Endothelial cell (in vitro differentiated cells): ENCODE data around the gene CSF1. TPM values are rescaled to one million over a fixed set of nuclear protein-coding genes. Genes with fewer than 3 reads are reported as not detected.

Source experiments
- DNase-seq: peaks from one replicate; pipeline ENCODE4 v3.0.0; 2021; ENCODE audit warnings: low spot score
- H3K27ac Mint-ChIP-seq: one replicate; pipeline ENCODE4 v1.8.0; 2021; ENCODE audit warnings: mixed read lengths, inconsistent platforms; ENCODE audit not compliant: unreplicated experiment
- H3K27me3 Mint-ChIP-seq: one replicate; pipeline ENCODE4 v1.8.0; 2021; ENCODE audit warnings: mild to moderate bottlenecking, moderate library complexity, mixed read lengths, inconsistent platforms; ENCODE audit not compliant: unreplicated experiment
- H3K36me3 Mint-ChIP-seq: one replicate; pipeline ENCODE4 v1.8.0; 2021; ENCODE audit warnings: mild to moderate bottlenecking, low read depth, mixed read lengths, inconsistent platforms; ENCODE audit not compliant: unreplicated experiment
- H3K4me1 Mint-ChIP-seq: one replicate; pipeline ENCODE4 v1.8.0; 2021; ENCODE audit warnings: mild to moderate bottlenecking, mixed read lengths, inconsistent platforms; ENCODE audit not compliant: unreplicated experiment
- H3K4me3 Mint-ChIP-seq: one replicate; pipeline ENCODE4 v1.8.0; 2021; ENCODE audit warnings: mild to moderate bottlenecking, mixed read lengths, inconsistent platforms; ENCODE audit not compliant: unreplicated experiment
- H3K9me3 Mint-ChIP-seq: one replicate; pipeline ENCODE4 v1.8.0; 2021; ENCODE audit warnings: mixed read lengths, inconsistent platforms; ENCODE audit not compliant: unreplicated experiment
- total RNA-seq: library from RNA; stranded (reverse); fragmentation: NEBNext Ultra II Directional; extraction: Animal tissue kit (Norgen Biotek cat#: 25700); gene quantifications from one replicate; pipeline ENCODE4 v1.2.1, GENCODE V29; 2021; ENCODE audit not compliant: unreplicated experiment
- TF ChIP-seq, protein P1 (sequence below): fragments of 200-600 bp; sonication (generic); IDR thresholded peaks from one replicate; pipeline ENCODE4 v1.5.0; 2021; ENCODE audit warnings: antibody characterized with exemption; ENCODE audit not compliant: unreplicated experiment

CSF1 gene
- total RNA-seq, 1 donor from 2014 or later = 2.1 TPM

DNA sequence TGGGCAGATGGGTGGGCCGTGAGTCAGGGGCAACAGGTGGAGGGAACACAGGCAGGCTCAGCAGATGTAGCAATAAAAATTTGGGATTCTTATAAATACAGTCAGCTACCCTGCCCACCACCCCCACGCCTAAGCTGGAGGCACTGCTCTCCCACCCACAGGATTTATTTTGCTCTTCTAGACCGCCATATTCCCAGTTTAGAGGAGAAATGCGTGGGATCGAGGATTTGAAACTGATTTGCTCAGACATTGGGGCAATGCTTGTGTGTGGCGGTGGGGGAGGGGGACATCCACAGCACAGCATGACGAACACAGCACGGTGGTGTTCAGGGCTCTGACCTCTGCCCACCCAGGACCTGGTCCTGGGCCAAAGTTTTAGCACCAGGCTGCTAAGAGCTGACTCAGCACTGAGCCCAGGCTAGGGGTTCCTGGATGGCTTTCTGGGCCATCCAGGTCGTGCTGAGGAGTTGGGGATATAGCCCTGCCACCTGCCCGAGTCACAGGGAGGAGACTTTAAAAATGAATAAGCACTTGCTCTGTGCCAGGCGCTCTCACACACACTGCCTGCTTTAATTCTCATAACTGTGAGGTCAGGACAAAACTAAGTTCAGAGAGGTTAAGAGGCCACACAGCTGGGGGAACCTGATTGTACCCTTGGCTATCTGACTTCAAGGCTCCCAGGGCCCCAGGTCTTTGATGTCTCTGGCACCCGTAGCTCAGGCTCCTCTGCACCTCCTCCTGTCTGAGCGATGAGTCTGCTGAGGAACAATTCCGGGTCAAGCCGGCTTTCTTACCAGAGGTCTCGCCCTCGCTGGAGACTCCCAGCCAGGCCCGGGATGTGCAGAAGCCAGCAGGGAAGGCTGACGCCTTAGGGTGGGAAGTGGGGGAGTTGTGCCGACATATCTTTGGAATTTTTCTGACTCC, 29.4 kb upstream of the CSF1 start:
- no peak overlapping the region for H3K4me3 Mint-ChIP-seq
- peaks cover 19% of the 10 kb centered on the region for H3K4me1 Mint-ChIP-seq
- no peaks in the 10 kb centered on the region for H3K36me3 Mint-ChIP-seq
- no peak overlapping the region for H3K27ac Mint-ChIP-seq
- H3K9me3 Mint-ChIP-seq = no peaks in the 10 kb centered on the region
- peaks cover 3% of the 10 kb centered on the region for H3K27me3 Mint-ChIP-seq
- DNase-seq = no peak
- TF ChIP-seq, protein P1, sequence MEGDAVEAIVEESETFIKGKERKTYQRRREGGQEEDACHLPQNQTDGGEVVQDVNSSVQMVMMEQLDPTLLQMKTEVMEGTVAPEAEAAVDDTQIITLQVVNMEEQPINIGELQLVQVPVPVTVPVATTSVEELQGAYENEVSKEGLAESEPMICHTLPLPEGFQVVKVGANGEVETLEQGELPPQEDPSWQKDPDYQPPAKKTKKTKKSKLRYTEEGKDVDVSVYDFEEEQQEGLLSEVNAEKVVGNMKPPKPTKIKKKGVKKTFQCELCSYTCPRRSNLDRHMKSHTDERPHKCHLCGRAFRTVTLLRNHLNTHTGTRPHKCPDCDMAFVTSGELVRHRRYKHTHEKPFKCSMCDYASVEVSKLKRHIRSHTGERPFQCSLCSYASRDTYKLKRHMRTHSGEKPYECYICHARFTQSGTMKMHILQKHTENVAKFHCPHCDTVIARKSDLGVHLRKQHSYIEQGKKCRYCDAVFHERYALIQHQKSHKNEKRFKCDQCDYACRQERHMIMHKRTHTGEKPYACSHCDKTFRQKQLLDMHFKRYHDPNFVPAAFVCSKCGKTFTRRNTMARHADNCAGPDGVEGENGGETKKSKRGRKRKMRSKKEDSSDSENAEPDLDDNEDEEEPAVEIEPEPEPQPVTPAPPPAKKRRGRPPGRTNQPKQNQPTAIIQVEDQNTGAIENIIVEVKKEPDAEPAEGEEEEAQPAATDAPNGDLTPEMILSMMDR = no peak

DNA sequence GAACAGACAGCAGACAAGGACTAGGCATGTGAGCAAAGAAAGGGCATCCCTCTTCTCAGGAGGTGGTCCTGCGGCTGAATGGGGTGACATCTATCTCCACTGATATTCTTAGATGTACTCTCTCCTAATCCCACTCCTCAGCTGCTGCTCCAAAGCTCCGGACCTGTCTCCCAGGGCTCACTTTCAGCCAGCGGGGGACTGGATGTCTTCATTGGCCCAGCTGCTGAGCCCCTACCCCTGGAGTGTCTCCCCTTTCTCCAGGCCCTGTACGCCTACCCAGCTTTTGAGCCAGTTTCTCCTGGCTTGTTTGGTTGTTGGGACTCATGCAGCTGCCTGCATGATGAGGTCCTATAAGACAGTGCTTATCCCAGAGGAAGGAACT, 28.8 kb upstream of the CSF1 start:
- peaks cover 15% of the 10 kb centered on the region for H3K4me1 Mint-ChIP-seq
- H3K4me3 Mint-ChIP-seq = no peak overlapping the region
- no peak for DNase-seq
- no peaks in the 10 kb centered on the region for H3K9me3 Mint-ChIP-seq
- H3K27ac Mint-ChIP-seq = no peak overlapping the region
- peaks cover 3% of the 10 kb centered on the region for H3K27me3 Mint-ChIP-seq
- H3K36me3 Mint-ChIP-seq = no peaks in the 10 kb centered on the region
- TF ChIP-seq, protein P1 = no peak

DNA sequence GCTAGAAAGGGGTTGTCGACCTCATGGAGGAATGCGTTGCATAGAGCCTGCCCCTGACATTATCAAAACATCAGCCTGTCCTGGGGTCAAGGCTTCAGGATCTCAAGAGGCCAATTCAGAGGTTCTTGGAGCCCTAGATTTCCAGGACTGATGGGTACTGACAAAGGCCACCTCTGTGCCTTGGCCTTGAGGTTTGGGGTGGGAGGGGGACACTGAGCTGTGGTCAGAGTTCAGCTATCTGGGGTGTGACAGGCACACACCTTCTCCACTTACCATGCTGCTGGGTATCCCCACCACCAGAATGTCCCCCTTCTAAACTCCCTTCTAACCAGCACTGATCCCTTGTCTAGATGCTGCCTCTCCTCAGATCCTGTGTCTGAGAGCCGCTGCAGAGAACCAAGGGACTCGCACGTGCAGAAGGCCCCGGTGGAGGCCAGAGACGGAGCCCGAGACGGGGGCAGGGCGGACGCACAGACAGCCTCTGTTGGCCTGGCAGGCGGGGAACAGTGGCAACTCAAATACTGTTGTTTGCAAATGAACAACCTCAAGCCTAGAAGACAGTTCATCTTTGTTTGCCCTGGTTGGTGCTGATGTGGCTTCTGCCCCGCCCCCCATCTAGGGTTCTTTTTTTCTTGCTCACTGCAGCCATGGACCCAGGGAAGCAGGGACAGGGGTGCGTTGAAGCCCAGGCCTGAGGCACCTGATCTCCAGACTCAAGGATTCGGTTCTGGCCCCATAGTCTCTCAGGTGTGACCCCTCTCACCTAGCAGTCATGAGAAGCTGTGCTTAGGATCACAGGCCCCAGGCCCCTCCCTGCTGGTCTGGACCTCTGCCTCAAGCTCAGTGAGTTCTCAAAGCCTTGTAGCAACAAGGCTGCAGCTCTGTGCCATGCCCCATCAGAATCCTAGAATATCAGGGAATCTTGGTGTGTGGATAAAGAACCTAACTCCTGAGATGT, 28.1 kb upstream of the CSF1 start:
- TF ChIP-seq, protein P1 = no peak
- Mint-ChIP-seq H3K27me3 (peaks cover 6% of the 10 kb centered on the region), H3K36me3 (no peaks in the 10 kb centered on the region), H3K9me3 (no peaks in the 10 kb centered on the region), H3K27ac (no peak overlapping the region), H3K4me1 (peaks cover 15% of the 10 kb centered on the region), H3K4me3 (no peak overlapping the region)
- DNase-seq = no peak

DNA sequence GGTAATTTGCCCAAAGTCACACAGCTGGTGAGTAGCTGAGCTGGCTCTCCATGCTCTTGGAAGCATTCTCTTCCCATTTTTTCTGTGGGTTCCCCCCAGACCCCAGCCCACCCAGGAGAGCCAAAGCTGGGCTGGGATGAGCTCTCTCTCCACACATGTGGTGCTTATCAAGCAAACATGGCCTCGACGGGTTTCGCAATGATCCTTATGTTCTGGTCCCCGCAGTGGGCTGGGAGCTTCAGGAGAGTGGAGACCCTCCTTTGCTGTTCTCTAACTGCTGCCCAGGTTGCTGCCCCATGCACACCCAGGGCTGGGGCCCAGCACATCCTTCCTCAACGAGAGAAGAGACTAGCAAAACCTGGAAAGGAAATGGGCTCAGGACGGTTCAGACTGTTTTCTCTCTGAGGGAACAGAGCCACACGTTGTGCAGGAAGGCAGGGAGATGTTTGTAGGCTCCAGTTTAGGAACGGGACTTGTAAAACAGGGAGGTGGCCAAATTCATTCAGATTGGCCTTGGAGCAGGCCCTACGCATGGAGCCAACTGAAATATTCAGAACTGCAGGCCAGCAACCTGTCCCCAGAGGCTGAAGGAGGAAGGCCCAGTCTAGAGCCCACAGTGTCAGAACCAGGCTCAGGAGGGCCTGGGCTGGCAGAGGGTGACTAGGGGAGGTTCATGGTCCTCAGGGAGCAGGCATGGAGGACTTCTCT, 27.2 kb upstream of the CSF1 start:
- Mint-ChIP-seq H3K4me3 (no peak overlapping the region), H3K4me1 (peaks cover 15% of the 10 kb centered on the region), H3K27ac (no peak overlapping the region), H3K27me3 (peaks cover 6% of the 10 kb centered on the region), H3K9me3 (no peaks in the 10 kb centered on the region), H3K36me3 (no peaks in the 10 kb centered on the region)
- TF ChIP-seq, protein P1 = no peak
- DNase-seq = no peak
